HepG2 (cell line): ENCODE results near the gene RRP8. TPM values are rescaled to one million over a fixed set of nuclear protein-coding genes. Genes with fewer than 3 reads are reported as not detected.

Experiments used
- CCDC6 ChIP-seq: sonication (generic); formaldehyde crosslinking; IDR thresholded peaks from 2 replicates; pipeline ENCODE4 v1.8.1; 2022; ENCODE audit warnings: mild to moderate bottlenecking, missing genetic modification reagents, moderate library complexity
- IKZF1 ChIP-seq: fragments of 450-650 bp; IDR thresholded peaks from 2 replicates; pipeline ENCODE4 v1.7.1; 2016
- ISX ChIP-seq: sonication (generic); formaldehyde crosslinking; conservative IDR thresholded peaks from 2 replicates; pipeline ENCODE4 v1.5.0; 2020; ENCODE audit warnings: missing genetic modification reagents
- JUN ChIP-seq: sonication (generic); formaldehyde crosslinking; IDR thresholded peaks from 2 replicates; pipeline ENCODE4 v1.4.0; 2020; ENCODE audit warnings: mild to moderate bottlenecking, missing genetic modification reagents
- KDM3A ChIP-seq: IDR thresholded peaks from 2 replicates; pipeline ENCODE4 v1.6.1; 2018; ENCODE audit warnings: low read depth, missing compliant biosample characterization
- MEF2D ChIP-seq: sonication (generic); formaldehyde crosslinking; IDR thresholded peaks from 2 replicates; pipeline ENCODE4 v1.5.1; 2020; ENCODE audit warnings: mild to moderate bottlenecking, missing genetic modification reagents
- MEIS2 ChIP-seq: sonication (generic); formaldehyde crosslinking; IDR thresholded peaks from 2 replicates; pipeline ENCODE4 v1.9.0; 2021; ENCODE audit warnings: mild to moderate bottlenecking, missing genetic modification reagents
- NFYC ChIP-seq: IDR thresholded peaks from 2 replicates; pipeline ENCODE4 v1.6.1; 2016; ENCODE audit warnings: missing genetic modification reagents, missing compliant biosample characterization
- POGK ChIP-seq: sonication (generic); formaldehyde crosslinking; conservative IDR thresholded peaks from 2 replicates; pipeline ENCODE4 v1.8.0; 2022; ENCODE audit warnings: mild to moderate bottlenecking, moderate library complexity, missing genetic modification reagents
- ZFP82 ChIP-seq: sonication (generic); formaldehyde crosslinking; IDR thresholded peaks from 2 replicates; pipeline ENCODE4 v1.5.1; 2020; ENCODE audit warnings: mild to moderate bottlenecking, missing genetic modification reagents, borderline replicate concordance
- ZNF343 ChIP-seq: sonication (generic); formaldehyde crosslinking; IDR thresholded peaks from 2 replicates; pipeline ENCODE4 v1.4.0; 2020; ENCODE audit warnings: mild to moderate bottlenecking, missing genetic modification reagents
- polyA plus RNA-seq, 8 experiments: library from polyadenylated mRNA; depleted of rRNA in 3 of 8; stranded (reverse) in 7 of 8; unstranded in 1 of 8; fragments of >200 nt; fragmentation: Illumina TruSeq in 4 of 8; extraction: Trizol in 4 of 8; gene quantifications; 2 replicates each; pipeline versions ENCODE4 v1.2.1 to v1.2.3, GENCODE V29; 2011 to 2016; ENCODE audit warnings: low read depth in 4 of 8, missing spikeins in 1 of 8, mixed read lengths in 1 of 8; ENCODE audit not compliant: insufficient read depth in 1 of 8
- total RNA-seq, 5 experiments: library from RNA; depleted of rRNA; stranded (reverse); fragments of >200 nt; fragmentation: Illumina TruSeq; extraction: Trizol; gene quantifications; 2 replicates each; pipeline ENCODE4 v1.2.3, GENCODE V29; 2016; ENCODE audit warnings: low read depth in 1 of 5
- TF ChIP-seq, protein P1 (sequence below): sonication (generic); formaldehyde crosslinking; IDR thresholded peaks from 2 replicates; pipeline ENCODE4 v1.4.0; 2020; ENCODE audit warnings: mild to moderate bottlenecking, missing genetic modification reagents
- TF ChIP-seq, protein P2 (sequence below): IDR thresholded peaks from 2 replicates; pipeline ENCODE4 v1.6.1; 2016; ENCODE audit warnings: low read depth, control low read depth
- TF ChIP-seq, protein P3 (sequence below): sonication (generic); formaldehyde crosslinking; IDR thresholded peaks from 2 replicates; pipeline ENCODE4 v1.8.0; 2022; ENCODE audit warnings: mild to moderate bottlenecking, missing genetic modification reagents, borderline replicate concordance
- TF ChIP-seq, protein P4 (sequence below): sonication (generic); formaldehyde crosslinking; IDR thresholded peaks from 2 replicates; pipeline ENCODE4 v1.4.0; 2020; ENCODE audit warnings: missing genetic modification reagents, mild to moderate bottlenecking, borderline replicate concordance
- TF ChIP-seq, protein P5 (sequence below): IDR thresholded peaks from 2 replicates; pipeline ENCODE4 v1.6.1; 2016

The RRP8 gene
- total and polyA plus RNA-seq, 2 of the 13 experiments (the other 11 are each of a cell fraction or from before 2014, with no cell fraction given): 7.2 to 21.6 TPM

- TF ChIP-seq CCDC6 (CRISPR knock-in tag) (peak; percentile 76), ISX (no peak), POGK (CRISPR knock-in tag) (peak; percentile 95), KDM3A (CRISPR knock-in tag) (peak; percentile 94), JUN (CRISPR knock-in tag) (peak; percentile 60; the same call in 1 of the 2 replicates), NFYC (no peak; the same call in 1 of the 2 replicates), MEIS2 (peak; percentile 89), ZFP82 (CRISPR knock-in tag) (no peak), IKZF1 (no peak), ZNF343 (CRISPR knock-in tag) (no peak; the same call in 1 of the 2 replicates), MEF2D (peak; percentile 62)
- TF ChIP-seq, protein P1, sequence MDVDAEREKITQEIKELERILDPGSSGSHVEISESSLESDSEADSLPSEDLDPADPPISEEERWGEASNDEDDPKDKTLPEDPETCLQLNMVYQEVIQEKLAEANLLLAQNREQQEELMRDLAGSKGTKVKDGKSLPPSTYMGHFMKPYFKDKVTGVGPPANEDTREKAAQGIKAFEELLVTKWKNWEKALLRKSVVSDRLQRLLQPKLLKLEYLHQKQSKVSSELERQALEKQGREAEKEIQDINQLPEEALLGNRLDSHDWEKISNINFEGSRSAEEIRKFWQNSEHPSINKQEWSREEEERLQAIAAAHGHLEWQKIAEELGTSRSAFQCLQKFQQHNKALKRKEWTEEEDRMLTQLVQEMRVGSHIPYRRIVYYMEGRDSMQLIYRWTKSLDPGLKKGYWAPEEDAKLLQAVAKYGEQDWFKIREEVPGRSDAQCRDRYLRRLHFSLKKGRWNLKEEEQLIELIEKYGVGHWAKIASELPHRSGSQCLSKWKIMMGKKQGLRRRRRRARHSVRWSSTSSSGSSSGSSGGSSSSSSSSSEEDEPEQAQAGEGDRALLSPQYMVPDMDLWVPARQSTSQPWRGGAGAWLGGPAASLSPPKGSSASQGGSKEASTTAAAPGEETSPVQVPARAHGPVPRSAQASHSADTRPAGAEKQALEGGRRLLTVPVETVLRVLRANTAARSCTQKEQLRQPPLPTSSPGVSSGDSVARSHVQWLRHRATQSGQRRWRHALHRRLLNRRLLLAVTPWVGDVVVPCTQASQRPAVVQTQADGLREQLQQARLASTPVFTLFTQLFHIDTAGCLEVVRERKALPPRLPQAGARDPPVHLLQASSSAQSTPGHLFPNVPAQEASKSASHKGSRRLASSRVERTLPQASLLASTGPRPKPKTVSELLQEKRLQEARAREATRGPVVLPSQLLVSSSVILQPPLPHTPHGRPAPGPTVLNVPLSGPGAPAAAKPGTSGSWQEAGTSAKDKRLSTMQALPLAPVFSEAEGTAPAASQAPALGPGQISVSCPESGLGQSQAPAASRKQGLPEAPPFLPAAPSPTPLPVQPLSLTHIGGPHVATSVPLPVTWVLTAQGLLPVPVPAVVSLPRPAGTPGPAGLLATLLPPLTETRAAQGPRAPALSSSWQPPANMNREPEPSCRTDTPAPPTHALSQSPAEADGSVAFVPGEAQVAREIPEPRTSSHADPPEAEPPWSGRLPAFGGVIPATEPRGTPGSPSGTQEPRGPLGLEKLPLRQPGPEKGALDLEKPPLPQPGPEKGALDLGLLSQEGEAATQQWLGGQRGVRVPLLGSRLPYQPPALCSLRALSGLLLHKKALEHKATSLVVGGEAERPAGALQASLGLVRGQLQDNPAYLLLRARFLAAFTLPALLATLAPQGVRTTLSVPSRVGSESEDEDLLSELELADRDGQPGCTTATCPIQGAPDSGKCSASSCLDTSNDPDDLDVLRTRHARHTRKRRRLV (CRISPR knock-in tag): no peak
- TF ChIP-seq, protein P2, sequence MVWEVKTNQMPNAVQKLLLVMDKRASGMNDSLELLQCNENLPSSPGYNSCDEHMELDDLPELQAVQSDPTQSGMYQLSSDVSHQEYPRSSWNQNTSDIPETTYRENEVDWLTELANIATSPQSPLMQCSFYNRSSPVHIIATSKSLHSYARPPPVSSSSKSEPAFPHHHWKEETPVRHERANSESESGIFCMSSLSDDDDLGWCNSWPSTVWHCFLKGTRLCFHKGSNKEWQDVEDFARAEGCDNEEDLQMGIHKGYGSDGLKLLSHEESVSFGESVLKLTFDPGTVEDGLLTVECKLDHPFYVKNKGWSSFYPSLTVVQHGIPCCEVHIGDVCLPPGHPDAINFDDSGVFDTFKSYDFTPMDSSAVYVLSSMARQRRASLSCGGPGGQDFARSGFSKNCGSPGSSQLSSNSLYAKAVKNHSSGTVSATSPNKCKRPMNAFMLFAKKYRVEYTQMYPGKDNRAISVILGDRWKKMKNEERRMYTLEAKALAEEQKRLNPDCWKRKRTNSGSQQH (CRISPR knock-in tag): peak; percentile 89; the same call in 1 of the 2 replicates
- TF ChIP-seq, protein P3, sequence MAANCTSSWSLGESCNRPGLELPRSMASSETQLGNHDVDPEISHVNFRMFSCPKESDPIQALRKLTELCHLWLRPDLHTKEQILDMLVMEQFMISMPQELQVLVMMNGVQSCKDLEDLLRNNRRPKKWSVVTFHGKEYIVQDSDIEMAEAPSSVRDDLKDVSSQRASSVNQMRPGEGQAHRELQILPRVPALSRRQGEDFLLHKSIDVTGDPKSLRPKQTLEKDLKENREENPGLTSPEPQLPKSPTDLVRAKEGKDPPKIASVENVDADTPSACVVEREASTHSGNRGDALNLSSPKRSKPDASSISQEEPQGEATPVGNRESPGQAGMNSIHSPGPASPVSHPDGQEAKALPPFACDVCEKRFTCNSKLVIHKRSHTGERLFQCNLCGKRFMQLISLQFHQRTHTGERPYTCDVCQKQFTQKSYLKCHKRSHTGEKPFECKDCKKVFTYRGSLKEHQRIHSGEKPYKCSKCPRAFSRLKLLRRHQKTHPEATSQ (CRISPR knock-in tag): peak; percentile 29; the same call in 1 of the 2 replicates
- TF ChIP-seq, protein P4, sequence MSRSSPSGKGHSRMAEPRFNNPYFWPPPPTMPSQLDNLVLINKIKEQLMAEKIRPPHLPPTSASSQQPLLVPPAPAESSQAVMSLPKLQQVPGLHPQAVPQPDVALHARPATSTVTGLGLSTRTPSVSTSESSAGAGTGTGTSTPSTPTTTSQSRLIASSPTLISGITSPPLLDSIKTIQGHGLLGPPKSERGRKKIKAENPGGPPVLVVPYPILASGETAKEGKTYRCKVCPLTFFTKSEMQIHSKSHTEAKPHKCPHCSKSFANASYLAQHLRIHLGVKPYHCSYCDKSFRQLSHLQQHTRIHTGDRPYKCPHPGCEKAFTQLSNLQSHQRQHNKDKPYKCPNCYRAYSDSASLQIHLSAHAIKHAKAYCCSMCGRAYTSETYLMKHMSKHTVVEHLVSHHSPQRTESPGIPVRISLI (CRISPR knock-in tag): no peak; the same call in 1 of the 2 replicates
- TF ChIP-seq, protein P5, sequence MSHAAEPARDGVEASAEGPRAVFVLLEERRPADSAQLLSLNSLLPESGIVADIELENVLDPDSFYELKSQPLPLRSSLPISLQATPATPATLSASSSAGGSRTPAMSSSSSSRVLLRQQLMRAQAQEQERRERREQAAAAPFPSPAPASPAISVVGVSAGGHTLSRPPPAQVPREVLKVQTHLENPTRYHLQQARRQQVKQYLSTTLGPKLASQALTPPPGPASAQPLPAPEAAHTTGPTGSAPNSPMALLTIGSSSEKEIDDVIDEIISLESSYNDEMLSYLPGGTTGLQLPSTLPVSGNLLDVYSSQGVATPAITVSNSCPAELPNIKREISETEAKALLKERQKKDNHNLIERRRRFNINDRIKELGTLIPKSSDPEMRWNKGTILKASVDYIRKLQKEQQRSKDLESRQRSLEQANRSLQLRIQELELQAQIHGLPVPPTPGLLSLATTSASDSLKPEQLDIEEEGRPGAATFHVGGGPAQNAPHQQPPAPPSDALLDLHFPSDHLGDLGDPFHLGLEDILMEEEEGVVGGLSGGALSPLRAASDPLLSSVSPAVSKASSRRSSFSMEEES (CRISPR knock-in tag): peak; percentile 77
These were observed at the start of gene RRP8, which contains the start of gene ILK (continued) for GRCh38 chr11:6603287-6604080.
